H1 (cell line): ENCODE data around the gene CELF1. TPM values are rescaled to one million over a fixed set of nuclear protein-coding genes. Genes with fewer than 3 reads are reported as not detected.

Experiments used
- CTCF ChIA-PET: fragments of 300-600 bp; sonication (Branson Sonifier 250); formaldehyde crosslinking; loops from one replicate; lab custom pipeline; 2021; ENCODE audit not compliant: partially characterized antibody; lab: Charles Lee
- POLR2A ChIA-PET: fragments of 300-600 bp; sonication (Branson Sonifier 250); formaldehyde crosslinking; loops from one replicate; lab custom pipeline; 2021; ENCODE audit warnings: inconsistent platforms; ENCODE audit not compliant: partially characterized antibody; lab: Charles Lee
- DNase-seq, 2 experiments: peaks; one replicate each; pipeline versions ENCODE4 v3.0.0 to v3.0.0-alpha.2; 2010 to 2022; ENCODE audit warnings: low spot score in 2 of 2, low read depth in 1 of 2, mixed read lengths in 1 of 2
- FAIRE-seq: peaks from 2 replicates; lab custom pipeline; 2011; peaks lifted over from hg19 to GRCh38; lab: Jason Lieb, UNC
- H2AFZ ChIP-seq: 2 replicates; pipeline ENCODE4 v1.8.1; 2012; ENCODE audit warnings: low read length, inconsistent platforms
- H2AK5ac ChIP-seq: 2 replicates; pipeline ENCODE4 v1.6.1; 2013; ENCODE audit warnings: low read depth, low read length
- H2BK120ac ChIP-seq: replicated peaks from 2 replicates; pipeline ENCODE3; 2013; ENCODE audit warnings: low read depth, low read length, inconsistent platforms
- H2BK12ac ChIP-seq: 2 replicates; pipeline ENCODE4 v1.6.1; 2013; ENCODE audit warnings: low read depth, low read length
- H2BK15ac ChIP-seq: 2 replicates; pipeline ENCODE4 v1.6.1; 2013; ENCODE audit warnings: low read length
- H2BK20ac ChIP-seq: 2 replicates; pipeline ENCODE4 v1.6.1; 2013; ENCODE audit warnings: low read length
- H2BK5ac ChIP-seq: 2 replicates; pipeline ENCODE4 v1.6.1; 2013; ENCODE audit warnings: low read depth, low read length
- H3K14ac ChIP-seq: 2 replicates; pipeline ENCODE4 v1.6.1; 2013; ENCODE audit warnings: inconsistent platforms; ENCODE audit not compliant: insufficient read length
- H3K18ac ChIP-seq: 2 replicates; pipeline ENCODE4 v1.6.1; 2013; ENCODE audit warnings: low read length; ENCODE audit errors: extremely low read depth
- H3K23ac ChIP-seq: 2 replicates; pipeline ENCODE4 v1.6.1; 2013; ENCODE audit warnings: inconsistent platforms; ENCODE audit not compliant: insufficient read length
- H3K23me2 ChIP-seq: 2 replicates; pipeline ENCODE4 v1.6.1; 2013; ENCODE audit warnings: low read depth, low read length
- H3K27ac ChIP-seq: 2 replicates; pipeline ENCODE4 v1.6.1; 2011; ENCODE audit warnings: low read depth, low read length, inconsistent platforms
- H3K27me3 ChIP-seq, 4 experiments: replicated peaks in 1 of 4; 1 replicate in 1 of 4; 2 replicates in 3 of 4; pipeline versions ENCODE4 v1.6.1 to v1.8.1; 2011 to 2013; ENCODE audit warnings: low read length in 3 of 4, mild to moderate bottlenecking in 3 of 4, inconsistent platforms in 2 of 4, mixed read lengths in 2 of 4, moderate library complexity in 1 of 4; ENCODE audit not compliant: control insufficient read depth in 3 of 4, insufficient read depth in 3 of 4; ENCODE audit errors: extremely low read depth in 1 of 4
- H3K36me3 ChIP-seq, 4 experiments: 2 replicates each; pipeline versions ENCODE4 v1.6.1 to v1.8.1; 2011 to 2013; ENCODE audit warnings: mild to moderate bottlenecking in 4 of 4, low read length in 3 of 4, moderate library complexity in 2 of 4, control low read depth in 1 of 4, inconsistent platforms in 1 of 4; ENCODE audit not compliant: insufficient read depth in 4 of 4, control insufficient read depth in 2 of 4
- H3K4ac ChIP-seq: replicated peaks from 2 replicates; pipeline ENCODE3; 2013; ENCODE audit warnings: low read length, low read depth, mixed read lengths, inconsistent platforms; ENCODE audit not compliant: insufficient read length
- H3K4me1 ChIP-seq, 4 experiments: replicated peaks in 1 of 4; 1 replicate in 1 of 4; 2 replicates in 3 of 4; pipeline versions ENCODE4 v1.6.1 to v1.8.1; 2011 to 2013; ENCODE audit warnings: low read length in 3 of 4, inconsistent platforms in 2 of 4, mixed read lengths in 1 of 4; ENCODE audit not compliant: insufficient read depth in 4 of 4, control insufficient read depth in 3 of 4
- H3K4me2 ChIP-seq, 2 experiments: 2 replicates each; pipeline versions ENCODE4 v1.6.1 to v1.8.1; 2011 to 2013; ENCODE audit warnings: low read depth in 2 of 2, low read length in 2 of 2, control low read depth in 1 of 2, inconsistent platforms in 1 of 2, mild to moderate bottlenecking in 1 of 2; ENCODE audit not compliant: insufficient read depth in 1 of 2
- H3K4me3 ChIP-seq, 4 experiments: fragments of 200-600, 300-600 bp in 1 of 4; sonication (generic), shearing (Covaris generic), sonication (Bioruptor Twin) in 1 of 4; 2 replicates each; pipeline versions ENCODE4 v1.5.1 to v1.8.1; 2011 to 2016; ENCODE audit warnings: low read length in 4 of 4, low read depth in 3 of 4, control low read depth in 2 of 4, inconsistent platforms in 2 of 4, mild to moderate bottlenecking in 2 of 4, mixed read lengths in 1 of 4, moderate library complexity in 1 of 4; ENCODE audit not compliant: insufficient read depth in 2 of 4; ENCODE audit errors: extremely low read depth in 1 of 4
- H3K56ac ChIP-seq: replicated peaks from 2 replicates; pipeline ENCODE3; 2013; ENCODE audit warnings: low read depth, mild to moderate bottlenecking, mixed read lengths, low read length, inconsistent platforms; ENCODE audit not compliant: insufficient read length
- H3K79me1 ChIP-seq: 2 replicates; pipeline ENCODE4 v1.6.1; 2013; ENCODE audit warnings: low read depth, low read length, control low read depth
- H3K79me2 ChIP-seq, 2 experiments: 2 replicates each; pipeline versions ENCODE4 v1.6.1 to v1.8.1; 2012 to 2013; ENCODE audit warnings: low read length in 2 of 2, mild to moderate bottlenecking in 2 of 2, inconsistent platforms in 1 of 2; ENCODE audit not compliant: insufficient read depth in 2 of 2, control insufficient read depth in 1 of 2
- H3K9ac ChIP-seq, 4 experiments: replicated peaks in 1 of 4; 1 replicate in 1 of 4; 2 replicates in 3 of 4; pipeline versions ENCODE4 v1.6.1 to v1.8.1; 2011 to 2013; ENCODE audit warnings: low read depth in 3 of 4, low read length in 3 of 4, control low read depth in 2 of 4, mild to moderate bottlenecking in 2 of 4, moderate library complexity in 2 of 4, inconsistent platforms in 1 of 4; ENCODE audit errors: extremely low read depth in 1 of 4
- H3K9me3 ChIP-seq, 2 experiments: 2 replicates each; pipeline versions ENCODE4 v1.6.1 to v1.8.1; 2012 to 2013; ENCODE audit warnings: mild to moderate bottlenecking in 2 of 2, moderate library complexity in 2 of 2, control low read depth in 1 of 2, inconsistent platforms in 1 of 2, low read depth in 1 of 2, low read length in 1 of 2, mixed read lengths in 1 of 2; ENCODE audit not compliant: insufficient read depth in 2 of 2
- H4K20me1 ChIP-seq, 2 experiments: replicated peaks in 1 of 2; 2 replicates each; pipeline versions ENCODE3 to v1.8.1; 2011 to 2013; ENCODE audit warnings: inconsistent platforms in 2 of 2, low read length in 2 of 2, mild to moderate bottlenecking in 1 of 2; ENCODE audit not compliant: insufficient read depth in 2 of 2, control insufficient read depth in 1 of 2
- H4K5ac ChIP-seq: 2 replicates; pipeline ENCODE4 v1.6.1; 2013; ENCODE audit warnings: low read length, low read depth, mixed read lengths, inconsistent platforms; ENCODE audit not compliant: insufficient read length
- H4K8ac ChIP-seq: 2 replicates; pipeline ENCODE4 v1.8.0; 2013; ENCODE audit warnings: mild to moderate bottlenecking, moderate library complexity, low read length, inconsistent platforms; ENCODE audit not compliant: insufficient read depth; ENCODE audit errors: extremely low read depth
- H4K91ac ChIP-seq: replicated peaks from 2 replicates; pipeline ENCODE3; 2013; ENCODE audit warnings: low read length, mixed read lengths, inconsistent platforms; ENCODE audit not compliant: insufficient read length
- BRCA1 ChIP-seq: IDR thresholded peaks from 2 replicates; pipeline ENCODE4 v1.6.1; 2012; ENCODE audit warnings: low read depth, low read length, improper control_type of control experiment
- CEBPB ChIP-seq: IDR thresholded peaks from 2 replicates; pipeline ENCODE4 v1.6.1; 2012; ENCODE audit warnings: low read depth, low read length
- CTBP2 ChIP-seq: IDR thresholded peaks from 2 replicates; pipeline ENCODE4 v1.7.0; 2011; ENCODE audit warnings: borderline replicate concordance, mild to moderate bottlenecking, moderate library complexity, mixed read lengths, low read length; ENCODE audit not compliant: insufficient read depth, insufficient read length
- FOSL1 ChIP-seq: IDR thresholded peaks from 2 replicates; pipeline ENCODE4 v1.6.1; 2011; ENCODE audit warnings: mild to moderate bottlenecking, low read depth, low read length, moderate library complexity; ENCODE audit not compliant: insufficient read depth
- POLR2AphosphoS5 ChIP-seq: IDR thresholded peaks from 2 replicates; pipeline ENCODE4 v1.6.1; 2011; ENCODE audit warnings: low read depth, low read length
- POU5F1 ChIP-seq: IDR thresholded peaks from 2 replicates; pipeline ENCODE4 v1.6.1; 2011; ENCODE audit warnings: low read depth, mild to moderate bottlenecking, low read length, moderate library complexity
- RNF2 ChIP-seq: fragments of 200-900, 300-1000 bp; sonication (generic); IDR thresholded peaks from 2 replicates; pipeline ENCODE4 v1.7.1; 2016; ENCODE audit warnings: borderline replicate concordance, low read depth, mild to moderate bottlenecking, antibody characterized with exemption, low read length; ENCODE audit not compliant: poor library complexity, severe bottlenecking; ENCODE audit errors: missing control alignments
- SIRT6 ChIP-seq: IDR thresholded peaks from one replicate; pipeline ENCODE4 v1.7.1; 2012; ENCODE audit warnings: low read length, inconsistent platforms
- SUZ12 ChIP-seq: fragments of 200-600 bp; sonication (generic); IDR thresholded peaks from 2 replicates; pipeline ENCODE4 v1.6.1; 2012; ENCODE audit warnings: mild to moderate bottlenecking, inconsistent platforms, low read length, moderate library complexity, mixed read lengths
- WGBS, 2 experiments: shearing (Covaris generic) in 1 of 2; methylation state at CpG; one replicate each; pipeline versions ENCODE4 v1.1.6 to v1.1.7; 2013 to 2015; ENCODE audit warnings: low lambda C conversion rate in 2 of 2, mixed read lengths in 2 of 2, inconsistent platforms in 1 of 2, low coverage in 1 of 2, missing lambda C conversion rate in 1 of 2; ENCODE audit not compliant: insufficient replicate concordance in 2 of 2, insufficient coverage in 1 of 2, insufficient read length in 1 of 2; ENCODE audit errors: extremely low coverage in 1 of 2, missing lambda C conversion rate in 1 of 2; 5-methylcytosine and 5-hydroxymethylcytosine counted together
- polyA plus RNA-seq, 7 experiments: library from polyadenylated mRNA; depleted of rRNA in 3 of 7; stranded (reverse) in 5 of 7; unstranded in 2 of 7; fragments of >200 nt in 5 of 7; fragments of 200-250 nt in 2 of 7; gene quantifications; 1 replicate in 5 of 7; 2 replicates in 1 of 7; 4 replicates in 1 of 7; pipeline versions ENCODE4 v1.2.1 to v1.2.3, GENCODE V29; 2011 to 2013; ENCODE audit warnings: missing spikeins in 2 of 7, mixed read lengths in 2 of 7
- total RNA-seq: library from RNA; stranded (reverse); fragmentation: NEBNext Ultra II Directional; extraction: Animal tissue kit (Norgen Biotek cat#: 25700); gene quantifications from 2 replicates; pipeline ENCODE4 v1.2.1, GENCODE V29; 2021

Gene CELF1
- total and polyA plus RNA-seq, 2 of the 8 experiments (the other 6 are each of a cell fraction or from before 2014, with no cell fraction given), result 131 to 197 TPM

GRCh38 chr11:47469361-47470179 is 83.4 kb downstream of the CELF1 start:
- H2AK5ac ChIP-seq, result no peak overlapping the region
- no peak overlapping the region for H2BK120ac ChIP-seq
- no peak overlapping the region for H2BK20ac ChIP-seq
- no peak overlapping the region for H3K9ac ChIP-seq
- H3K79me1 ChIP-seq, result peaks cover 7% of the 10 kb centered on the region
- H3K9me3 ChIP-seq, result no peaks in the 10 kb centered on the region
- H3K56ac ChIP-seq, result no peak overlapping the region
- no peak overlapping the region for H2BK5ac ChIP-seq
- no peak overlapping the region for H3K23ac ChIP-seq
- WGBS, 2 experiments, result 77% methylated on average over 7 of the region's 7 CpGs; no CpG with 5 or more reads in 1 of the 2 experiments
- no peak overlapping the region for H3K4me3 ChIP-seq
- H3K18ac ChIP-seq, result no peak overlapping the region
- FAIRE-seq, result no peak
- no peak for DNase-seq
- no peak overlapping the region for H4K5ac ChIP-seq
- H2AFZ ChIP-seq, result no peak overlapping the region
- no peaks in the 10 kb centered on the region for H3K23me2 ChIP-seq
- H3K4me1 ChIP-seq, result peaks cover 11 to 36% (median 23%) of the 10 kb centered on the region in 4 experiments
- peak overlapping the region; percentile 79; the same call in 1 of the 2 replicates for H4K8ac ChIP-seq
- peak overlapping the region; percentile 28 to 40; a peak in 2 of 4 replicates for H3K4me2 ChIP-seq
- no peak overlapping the region for H2BK15ac ChIP-seq
- ChIA-PET CTCF (no interaction called here), POLR2A (interaction anchor here (1.1 to 1.6 kb wide), 5 partner anchors 9 to 149 kb away, joined by 3 to 4 read pairs (median 3); no protein-coding TSS in a partner anchor)
- H3K79me2 ChIP-seq, result peaks cover 0 to 16% of the 10 kb centered on the region in 2 experiments; a peak in 2 of 4 replicates
- no peak overlapping the region for H3K4ac ChIP-seq
- no peaks in the 10 kb centered on the region for H3K27me3 ChIP-seq
- peaks cover 2 to 18% of the 10 kb centered on the region in 2 experiments for H4K20me1 ChIP-seq
- no peak overlapping the region for H4K91ac ChIP-seq
- peaks cover 19 to 67% (median 42%) of the 10 kb centered on the region in 4 experiments for H3K36me3 ChIP-seq
- 0 out of 2 replicates have a peak overlapping the region, but pooled peaks have one; percentile 3 for H3K27ac ChIP-seq
- H2BK12ac ChIP-seq, result no peak overlapping the region
- no peak overlapping the region for H3K14ac ChIP-seq
- TF ChIP-seq CTBP2 (no peak), CEBPB (peak; percentile 13; the same call in 1 of the 2 replicates), SUZ12 (no peak), SIRT6 (no peak), POLR2AphosphoS5 (peak; percentile 20; the same call in 1 of the 2 replicates), BRCA1 (no peak), POU5F1 (no peak), RNF2 (no peak), FOSL1 (no peak)
